ENCODE results near the gene ATP10B.

ATP10B gene

GRCh38 chr5:160747987-160748386, 104.0 kb downstream of the ATP10B start:
- no peak overlapping the region for H3K4me3 ChIP-seq (replicated peaks; ENCODE audit: low read depth, low read length)
- no peaks in the 10 kb centered on the region for H3K36me3 ChIP-seq (ENCODE audit: control insufficient read depth, insufficient read depth, low read length)
- no peak for DNase-seq (ENCODE audit: extremely low read depth, insufficient read length)
- no peaks in the 10 kb centered on the region for H3K27me3 ChIP-seq (replicated peaks; ENCODE audit: control insufficient read depth, insufficient read depth, low read length)
- no peak for TF ChIP-seq CTCF (IDR thresholded peaks at IDR 0.05; ENCODE audit: insufficient read depth, low read length, poor library complexity, severe bottlenecking)

GRCh38 chr5:160747559-160747958, 104.5 kb downstream of the ATP10B start:
- no peak for DNase-seq (ENCODE audit: extremely low read depth, insufficient read length)
- Histone ChIP-seq H3K27me3 (replicated peaks; ENCODE audit: control insufficient read depth, insufficient read depth, low read length) (no peaks in the 10 kb centered on the region), H3K4me3 (replicated peaks; ENCODE audit: low read depth, low read length) (no peak overlapping the region), H3K36me3 (ENCODE audit: control insufficient read depth, insufficient read depth, low read length) (no peaks in the 10 kb centered on the region)
- TF ChIP-seq CTCF (IDR thresholded peaks at IDR 0.05; ENCODE audit: insufficient read depth, low read length, poor library complexity, severe bottlenecking), result no peak

DNA sequence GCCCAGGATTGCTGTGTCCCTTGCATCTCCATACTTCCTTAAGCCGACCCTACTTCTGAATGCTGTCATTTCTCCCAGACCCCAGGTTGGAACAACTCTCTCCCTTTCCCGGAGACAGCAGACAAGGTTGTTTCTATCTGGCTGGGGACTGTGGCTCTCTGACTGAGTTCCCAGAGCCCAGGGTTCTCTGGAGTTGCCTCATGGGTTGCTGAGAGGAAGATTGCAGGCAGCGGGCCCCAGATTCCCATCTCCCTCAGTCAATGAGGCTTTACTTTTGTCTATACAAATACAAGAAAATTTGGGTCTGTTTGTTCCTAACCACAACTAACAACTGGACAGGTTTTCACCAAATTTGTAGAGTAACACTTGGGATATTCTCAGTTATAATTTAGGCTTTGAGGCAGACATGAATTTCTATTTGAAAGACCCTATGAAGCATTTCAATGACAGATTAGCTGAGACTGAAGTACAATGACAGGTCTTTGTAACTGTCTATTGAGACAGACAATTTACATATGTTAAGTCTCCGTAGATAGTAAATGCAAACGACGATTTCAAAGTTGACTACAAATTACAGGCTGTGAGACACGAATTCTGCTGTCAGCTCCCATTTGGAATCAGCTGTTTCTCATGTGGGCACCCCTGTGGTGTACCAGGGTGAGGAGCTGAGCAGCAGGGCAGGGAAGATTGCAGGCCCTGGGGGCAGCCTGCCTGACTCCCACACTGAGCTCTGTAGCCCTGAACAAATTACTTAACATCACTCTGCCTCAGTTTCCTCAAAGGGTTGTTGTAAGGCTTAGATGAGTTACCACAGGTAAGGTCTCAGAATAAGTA, 107.5 kb downstream of the ATP10B start:
- H3K4me3 ChIP-seq (replicated peaks; ENCODE audit: low read depth, low read length), result no peak overlapping the region
- H3K27me3 ChIP-seq (replicated peaks; ENCODE audit: control insufficient read depth, insufficient read depth, low read length), result no peaks in the 10 kb centered on the region
- H3K36me3 ChIP-seq (ENCODE audit: control insufficient read depth, insufficient read depth, low read length), result no peaks in the 10 kb centered on the region
- no peak for TF ChIP-seq CTCF (IDR thresholded peaks at IDR 0.05; ENCODE audit: insufficient read depth, low read length, poor library complexity, severe bottlenecking)
- no peak for DNase-seq (ENCODE audit: extremely low read depth, insufficient read length)

DNA sequence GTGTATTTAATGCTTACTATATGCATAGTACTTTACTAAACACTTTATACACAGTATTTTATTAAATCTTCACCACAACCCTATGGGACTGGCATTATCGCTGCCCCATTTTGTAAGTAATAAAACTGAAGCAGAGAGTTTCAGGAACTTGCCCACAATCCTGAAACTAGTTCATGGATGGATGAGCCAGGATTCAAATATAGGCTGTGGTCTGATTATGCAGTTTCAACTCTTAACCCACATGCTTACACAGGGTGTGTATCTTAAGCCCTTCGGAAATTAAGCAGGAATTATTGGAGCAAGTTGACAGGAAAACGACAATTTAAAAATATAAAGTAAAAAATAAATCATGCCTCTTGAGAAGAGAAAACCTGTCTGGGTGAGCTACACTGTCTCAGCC, 109.0 kb downstream of the ATP10B start:
- DNase-seq (ENCODE audit: extremely low read depth, insufficient read length), result no peak
- H3K27me3 ChIP-seq (replicated peaks; ENCODE audit: control insufficient read depth, insufficient read depth, low read length), result no peaks in the 10 kb centered on the region
- H3K36me3 ChIP-seq (ENCODE audit: control insufficient read depth, insufficient read depth, low read length), result no peaks in the 10 kb centered on the region
- H3K4me3 ChIP-seq (replicated peaks; ENCODE audit: low read depth, low read length), result no peak overlapping the region
- no peak for TF ChIP-seq CTCF (IDR thresholded peaks at IDR 0.05; ENCODE audit: insufficient read depth, low read length, poor library complexity, severe bottlenecking)

- TF ChIP-seq CTCF (IDR thresholded peaks at IDR 0.05; ENCODE audit: insufficient read depth, low read length, poor library complexity, severe bottlenecking), result no peak
- H3K27me3 ChIP-seq (replicated peaks; ENCODE audit: control insufficient read depth, insufficient read depth, low read length), result no peaks in the 10 kb centered on the region
- H3K4me3 ChIP-seq (replicated peaks; ENCODE audit: low read depth, low read length), result no peak overlapping the region
- no peak for DNase-seq (ENCODE audit: extremely low read depth, insufficient read length)
- no peaks in the 10 kb centered on the region for H3K36me3 ChIP-seq (ENCODE audit: control insufficient read depth, insufficient read depth, low read length)
These were observed 109.6 kb downstream of the ATP10B start for GRCh38 chr5:160742446-160742845.

All from GM06990 (cell line).